ENCODE data around the gene MCL1. TPM values are rescaled to one million over a fixed set of nuclear protein-coding genes. Genes with fewer than 3 reads are reported as not detected.
"Not testable (repeated sequence)": the region's sequence is repeated elsewhere in the genome, so short reads cannot be mapped to it uniquely, and the experiment has no call there.

The MCL1 gene
- total RNA-seq, 2 experiments from 2014 or later, result 228 to 235 TPM

DNA sequence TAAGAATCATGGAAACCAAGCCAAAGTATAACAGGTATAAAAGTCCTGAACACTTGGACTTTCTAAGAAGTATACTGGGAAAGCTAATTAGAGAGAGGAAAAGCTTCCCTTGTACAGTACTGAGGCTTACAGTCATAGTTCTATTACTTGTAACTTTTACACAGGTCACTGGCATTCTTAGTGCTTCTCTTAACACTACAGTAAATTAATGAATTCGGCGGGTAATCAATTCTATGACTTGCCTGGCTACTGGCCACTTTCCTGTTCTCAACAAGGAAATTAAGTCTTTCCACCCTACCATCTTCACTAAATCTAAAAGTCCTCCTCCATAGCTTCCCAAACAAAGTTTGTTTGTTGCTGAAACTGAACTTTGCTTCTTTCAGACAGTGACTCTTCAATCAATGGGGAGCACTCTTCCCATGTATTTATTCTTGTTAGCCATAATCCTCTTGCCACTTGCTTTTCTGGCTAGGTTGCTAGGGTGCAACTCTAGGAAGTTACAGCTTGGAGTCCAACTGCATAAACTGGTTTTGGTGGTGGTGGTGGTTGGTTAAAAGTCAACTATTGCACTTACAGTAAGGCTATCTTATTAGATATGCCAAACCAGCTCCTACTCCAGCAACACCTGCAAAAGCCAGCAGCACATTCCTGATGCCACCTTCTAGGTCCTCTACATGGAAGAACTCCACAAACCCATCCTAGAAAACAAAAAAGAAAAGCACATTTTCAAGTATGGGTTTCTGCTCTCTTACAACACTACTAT lies 2.4 kb downstream of the MCL1 start:
- peaks cover 2% of the 10 kb centered on the region for H3K9me3 Mint-ChIP-seq
- DNase-seq, result no peak
- peaks cover 37% of the 10 kb centered on the region for H3K4me1 Mint-ChIP-seq (ENCODE audit: low read depth)
- peaks cover 73% of the 10 kb centered on the region for H3K36me3 Mint-ChIP-seq (ENCODE audit: low read depth)
- no peaks in the 10 kb centered on the region for H3K27me3 Mint-ChIP-seq (ENCODE audit: low read depth)
- peak overlapping the region; percentile 90 for H3K4me3 Mint-ChIP-seq
- H3K27ac Mint-ChIP-seq, result peak overlapping the region; percentile 96
- CTCF ChIA-PET, result interaction anchor here (0.7 to 9.5 kb wide), 6 partner anchors 9 to 46 kb away, joined by 3 to 156 read pairs (median 6); no protein-coding TSS in a partner anchor
- intact Hi-C loops (cut with micrococcal nuclease), result no loop called here

DNA sequence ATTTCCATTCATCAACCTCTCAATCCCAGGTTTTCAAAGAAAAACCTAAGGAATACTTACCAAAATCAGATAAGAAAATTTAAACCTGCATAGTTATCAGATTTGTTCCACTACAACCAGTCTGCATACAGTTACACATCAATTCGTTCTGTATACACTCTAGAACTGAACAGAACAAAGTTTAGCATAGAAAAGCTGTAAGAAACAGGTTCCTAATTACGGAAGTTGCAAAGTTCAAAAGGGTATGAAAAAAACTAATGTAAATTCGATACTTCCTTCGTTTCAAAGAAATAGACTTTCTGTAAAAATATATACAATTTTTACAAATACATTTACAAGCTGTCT lies 3.1 kb downstream of the MCL1 start:
- no peaks in the 10 kb centered on the region for H3K27me3 Mint-ChIP-seq (ENCODE audit: low read depth)

GRCh38 chr1:150575518-150576366 lies 3.7 kb downstream of the MCL1 start:
- no peak for DNase-seq
- Mint-ChIP-seq H3K9me3 (peaks cover 2% of the 10 kb centered on the region), H3K4me1 (ENCODE audit: low read depth) (peaks cover 45% of the 10 kb centered on the region)

More for the DNA sequence above, 3.1 kb downstream of the MCL1 start:
- DNase-seq, result no peak
- peak overlapping the region; percentile 90 for H3K4me3 Mint-ChIP-seq
- H3K4me1 Mint-ChIP-seq (ENCODE audit: low read depth), result peaks cover 43% of the 10 kb centered on the region
- peak overlapping the region; percentile 96 for H3K27ac Mint-ChIP-seq
- intact Hi-C loops (cut with micrococcal nuclease), result no loop called here
- peaks cover 2% of the 10 kb centered on the region for H3K9me3 Mint-ChIP-seq
- H3K36me3 Mint-ChIP-seq (ENCODE audit: low read depth), result peaks cover 76% of the 10 kb centered on the region
- CTCF ChIA-PET, result interaction anchor here (1.4 to 9.5 kb wide), 4 partner anchors 8 to 46 kb away, joined by 6 to 156 read pairs (median 6); no protein-coding TSS in a partner anchor

DNA sequence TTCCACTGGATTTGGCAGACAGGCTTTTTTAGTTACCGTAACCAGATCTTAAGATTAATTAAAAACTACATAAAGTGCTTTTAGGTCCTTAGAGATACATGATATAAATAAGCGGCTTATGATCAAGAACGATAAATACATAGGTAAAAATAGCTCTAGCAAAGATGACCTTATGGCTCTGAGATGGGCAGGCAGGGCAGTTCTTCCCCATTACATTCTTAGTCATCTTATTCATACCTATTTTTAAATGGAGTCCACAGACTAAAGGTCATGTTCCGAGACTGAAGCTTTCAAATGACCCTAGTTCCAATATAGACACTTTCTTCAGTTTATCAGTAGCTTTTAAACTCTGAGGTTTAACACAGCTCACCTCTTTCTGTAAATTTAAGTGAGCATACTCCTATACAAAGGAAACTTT lies 4.3 kb downstream of the MCL1 start:
- Mint-ChIP-seq H3K27ac (peak overlapping the region; percentile 96), H3K36me3 (ENCODE audit: low read depth) (peaks cover 88% of the 10 kb centered on the region), H3K27me3 (ENCODE audit: low read depth) (no peaks in the 10 kb centered on the region), H3K4me3 (peak overlapping the region; percentile 90), H3K4me1 (ENCODE audit: low read depth) (peaks cover 45% of the 10 kb centered on the region), H3K9me3 (peaks cover 2% of the 10 kb centered on the region)
- intact Hi-C loops (cut with micrococcal nuclease), result no loop called here
- CTCF ChIA-PET, result interaction anchor here (0.7 to 9.5 kb wide), 5 partner anchors 12 to 273 kb away, joined by 3 to 156 read pairs (median 4); no protein-coding TSS in a partner anchor
- DNase-seq, result no peak

More at GRCh38 chr1:150575518-150576366, 3.7 kb downstream of the MCL1 start:
- Mint-ChIP-seq H3K36me3 (ENCODE audit: low read depth) (peaks cover 82% of the 10 kb centered on the region), H3K27ac (peak overlapping the region; percentile 96), H3K27me3 (ENCODE audit: low read depth) (no peaks in the 10 kb centered on the region), H3K4me3 (peak overlapping the region; percentile 90)
- CTCF ChIA-PET, result interaction anchor here (0.7 to 9.5 kb wide), 6 partner anchors 8 to 273 kb away, joined by 3 to 156 read pairs (median 4); no protein-coding TSS in a partner anchor
- intact Hi-C loops (cut with micrococcal nuclease), result no loop called here

DNA sequence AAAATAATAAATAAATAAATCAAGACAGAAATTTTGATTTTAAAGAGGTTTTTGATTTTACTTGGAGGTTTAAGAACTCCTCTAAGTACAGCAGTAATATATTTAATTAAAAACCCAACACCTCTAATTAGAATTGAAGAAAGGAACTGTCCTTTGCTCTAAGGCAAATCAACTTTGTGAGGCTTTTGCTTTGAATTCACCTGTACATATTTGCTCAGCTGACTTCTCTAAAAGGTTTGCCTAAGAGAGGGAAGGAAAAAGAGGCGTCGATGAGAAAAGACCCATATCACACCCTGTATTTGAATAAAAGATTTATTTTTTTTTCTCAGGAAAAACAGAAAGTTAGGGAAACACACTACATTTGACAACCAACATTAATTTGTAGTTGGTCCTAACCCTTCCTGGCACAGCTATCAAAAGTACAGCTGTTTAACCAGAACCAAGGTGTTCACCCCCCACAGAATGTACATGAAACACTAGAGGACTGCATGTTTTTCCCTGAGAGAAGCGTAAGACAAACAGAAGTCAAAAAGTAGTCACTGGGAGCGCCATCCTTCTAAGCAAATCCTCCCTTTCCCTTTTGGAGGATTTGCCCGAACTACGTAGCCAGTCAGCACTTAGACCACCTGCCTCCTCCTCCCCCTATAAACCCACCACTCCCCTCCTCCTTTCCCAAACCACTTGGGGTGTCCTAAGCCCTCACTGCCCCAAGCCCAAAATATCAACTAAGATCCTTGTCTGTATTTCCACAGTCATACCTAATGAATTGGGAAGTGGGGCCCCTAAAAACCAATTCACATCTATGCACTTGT lies 4.9 kb downstream of the MCL1 start:
- Mint-ChIP-seq H3K9me3 (peaks cover 2% of the 10 kb centered on the region), H3K36me3 (ENCODE audit: low read depth) (peaks cover 92% of the 10 kb centered on the region), H3K27ac (peak overlapping the region; percentile 96), H3K27me3 (ENCODE audit: low read depth) (no peaks in the 10 kb centered on the region), H3K4me1 (ENCODE audit: low read depth) (peaks cover 51% of the 10 kb centered on the region), H3K4me3 (peak overlapping the region; percentile 90)
- CTCF ChIA-PET, result interaction anchor here (1.1 to 9.5 kb wide), 3 partner anchors 12 to 46 kb away, joined by 3 to 156 read pairs (median 4); no protein-coding TSS in a partner anchor
- no peak for DNase-seq
- intact Hi-C loops (cut with micrococcal nuclease), result no loop called here

- H3K27me3 Mint-ChIP-seq (ENCODE audit: low read depth); H3K9me3 Mint-ChIP-seq: not testable (repeated sequence)
- intact Hi-C loops (cut with micrococcal nuclease), result loop anchor here (1.0 kb wide), 2 partner anchors 11 to 40 kb away; no protein-coding TSS in a partner anchor
- peak overlapping the region; percentile 90 for H3K4me3 Mint-ChIP-seq
- CTCF ChIA-PET, result interaction anchor here (9.5 kb wide), 1 partner anchor 11 kb away, joined by 156 read pairs; no protein-coding TSS in a partner anchor
- DNase-seq, result peak; percentile 71
- peaks cover 87% of the 10 kb centered on the region for H3K36me3 Mint-ChIP-seq (ENCODE audit: low read depth)
- H3K4me1 Mint-ChIP-seq (ENCODE audit: low read depth), result peaks cover 59% of the 10 kb centered on the region
- H3K27ac Mint-ChIP-seq, result peak overlapping the region; percentile 96
Observed at GRCh38 chr1:150573648-150574071, 5.8 kb downstream of the MCL1 start.

- Mint-ChIP-seq H3K27ac (peak overlapping the region; percentile 96), H3K4me3 (peak overlapping the region; percentile 90), H3K4me1 (ENCODE audit: low read depth) (peaks cover 64% of the 10 kb centered on the region), H3K36me3 (ENCODE audit: low read depth) (peaks cover 81% of the 10 kb centered on the region), H3K27me3 (ENCODE audit: low read depth) (no peaks in the 10 kb centered on the region), H3K9me3 (peaks cover 2% of the 10 kb centered on the region)
- intact Hi-C loops (cut with micrococcal nuclease), result loop anchor here (1.0 kb wide), 2 partner anchors 11 to 40 kb away; no protein-coding TSS in a partner anchor
- CTCF ChIA-PET, result interaction anchor here (0.7 to 9.5 kb wide), 2 partner anchors 10 to 56 kb away, joined by 3 to 156 read pairs; partner anchors contain the start of gene ENSA
- DNase-seq, result no peak
Observed at GRCh38 chr1:150572918-150573647, 6.3 kb downstream of the MCL1 start.

DNA sequence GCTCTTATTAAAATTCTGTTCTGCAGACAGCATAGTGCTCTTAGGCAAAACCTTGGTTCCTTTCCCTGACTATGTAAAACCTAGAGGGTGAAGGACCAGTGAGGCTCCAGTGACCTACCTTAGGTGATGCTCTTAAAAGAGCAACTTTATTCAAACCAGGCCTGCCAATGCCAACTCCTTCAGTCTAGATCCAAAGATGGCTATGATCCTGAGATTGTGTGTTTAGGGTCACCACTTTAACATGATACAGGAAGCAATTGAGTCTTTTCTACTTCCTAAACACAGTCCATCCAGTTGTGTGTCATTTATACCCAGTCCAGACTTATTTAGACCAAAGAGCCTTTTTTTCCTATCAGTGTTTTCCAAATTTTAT lies 10.8 kb downstream of the MCL1 start:
- intact Hi-C loops (cut with micrococcal nuclease), result loop anchor here (1.0 kb wide), 1 partner anchor 354 kb away; no protein-coding TSS in a partner anchor
- Mint-ChIP-seq H3K9me3 (peaks cover 2% of the 10 kb centered on the region), H3K36me3 (ENCODE audit: low read depth) (peaks cover 41% of the 10 kb centered on the region), H3K4me1 (ENCODE audit: low read depth) (peaks cover 94% of the 10 kb centered on the region), H3K4me3 (peak overlapping the region; percentile 71), H3K27ac (peak overlapping the region; percentile 99), H3K27me3 (ENCODE audit: low read depth) (no peaks in the 10 kb centered on the region)
- no peak for DNase-seq
- CTCF ChIA-PET, result interaction anchor here (0.6 to 13.3 kb wide), 9 partner anchors 6 to 354 kb away, joined by 3 to 167 read pairs (median 6); partner anchors contain the start of gene MCL1

GRCh38 chr1:150567717-150568593 lies 11.5 kb downstream of the MCL1 start:
- peaks cover 34% of the 10 kb centered on the region for H3K36me3 Mint-ChIP-seq (ENCODE audit: low read depth)
- no peaks in the 10 kb centered on the region for H3K27me3 Mint-ChIP-seq (ENCODE audit: low read depth)
- CTCF ChIA-PET, result interaction anchor here (0.6 to 13.3 kb wide), 10 partner anchors 5 to 355 kb away, joined by 3 to 167 read pairs (median 5); partner anchors contain the start of gene MCL1
- peaks cover 2% of the 10 kb centered on the region for H3K9me3 Mint-ChIP-seq
- DNase-seq, result peak; percentile 67
- peak overlapping the region; percentile 71 for H3K4me3 Mint-ChIP-seq
- peak overlapping the region; percentile 99 for H3K27ac Mint-ChIP-seq
- intact Hi-C loops (cut with micrococcal nuclease), result loop anchor here (1.0 kb wide), 4 partner anchors 11 to 354 kb away; partner anchors contain the start of genes GOLPH3L and MCL1
- peaks cover 94% of the 10 kb centered on the region for H3K4me1 Mint-ChIP-seq (ENCODE audit: low read depth)

DNA sequence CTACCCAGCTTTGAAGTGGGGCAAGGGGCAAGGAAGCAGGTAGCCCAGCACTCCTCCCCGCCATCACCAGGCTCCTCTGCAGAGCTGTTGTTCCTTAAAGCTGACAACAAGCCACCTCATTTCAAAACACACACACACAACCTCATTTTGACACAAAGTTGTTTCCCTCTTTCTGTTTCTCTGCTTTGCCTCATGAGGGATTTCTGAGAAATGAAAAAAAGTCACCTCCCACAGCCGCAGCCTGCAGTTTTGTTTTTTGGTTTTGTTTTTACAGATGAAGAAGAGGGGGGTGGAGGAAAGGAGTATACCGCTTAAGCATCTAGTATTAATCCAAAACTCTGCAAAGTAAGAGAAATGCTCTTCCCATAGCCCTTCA lies 12.1 kb downstream of the MCL1 start:
- DNase-seq, result peak; percentile 80
- peaks cover 94% of the 10 kb centered on the region for H3K4me1 Mint-ChIP-seq (ENCODE audit: low read depth)
- no peaks in the 10 kb centered on the region for H3K27me3 Mint-ChIP-seq (ENCODE audit: low read depth)
- peak overlapping the region; percentile 99 for H3K27ac Mint-ChIP-seq
- CTCF ChIA-PET, result interaction anchor here (0.8 to 13.3 kb wide), 5 partner anchors 9 to 54 kb away, joined by 4 to 167 read pairs (median 7); partner anchors contain the start of gene MCL1
- intact Hi-C loops (cut with micrococcal nuclease), result loop anchor here (1.0 kb wide), 3 partner anchors 12 to 130 kb away; partner anchors contain the start of genes GOLPH3L and MCL1
- peak overlapping the region; percentile 71 for H3K4me3 Mint-ChIP-seq
- peaks cover 28% of the 10 kb centered on the region for H3K36me3 Mint-ChIP-seq (ENCODE audit: low read depth)
- peaks cover under 1% of the 10 kb centered on the region for H3K9me3 Mint-ChIP-seq
